Measurements from ENCODE around the gene XPNPEP1.

Gene XPNPEP1

DNA sequence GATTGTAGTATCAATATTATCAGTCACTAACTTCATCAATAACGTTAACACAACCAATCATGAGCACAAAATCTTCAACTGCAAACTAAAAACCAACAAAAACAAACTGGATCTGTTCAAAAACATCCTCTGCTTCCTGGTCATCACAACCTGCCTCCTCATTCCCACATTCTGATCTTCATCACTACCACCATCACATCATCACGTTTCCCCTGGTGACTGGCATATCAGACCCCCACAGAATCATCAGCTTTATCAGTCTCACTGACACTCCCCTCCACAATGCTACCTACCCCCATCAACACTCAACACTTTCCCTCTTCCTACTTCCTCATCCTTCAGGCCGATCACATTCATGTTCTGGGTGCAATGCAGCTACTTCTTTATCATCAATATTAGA, 11.4 kb downstream of the XPNPEP1 start:
- Histone ChIP-seq H3K9ac (ENCODE audit: low read length) (peak overlapping the region; percentile 50), H3K36me3 (ENCODE audit: insufficient read depth, low read length) (peaks cover 54% of the 10 kb centered on the region), H3K4me3 (ENCODE audit: low read depth, low read length, poor library complexity, severe bottlenecking) (peak overlapping the region; percentile 27), H2AFZ (ENCODE audit: low read length) (no peak overlapping the region), H3K9me3 (ENCODE audit: low read length) (no peaks in the 10 kb centered on the region), H3K4me1 (ENCODE audit: insufficient read depth, low read length, severe bottlenecking) (peaks cover 68% of the 10 kb centered on the region), H4K20me1 (ENCODE audit: insufficient read depth, low read length) (no peaks in the 10 kb centered on the region), H3K79me2 (ENCODE audit: insufficient read depth, low read length) (peaks cover 28% of the 10 kb centered on the region), H3F3A (ENCODE audit: insufficient read depth, low read length) (0 out of 2 replicates have a peak, but pooled peaks cover 7% of the 10 kb centered on the region), H3K9me2 (ENCODE audit: low read depth, low read length) (no peaks in the 10 kb centered on the region), H3K4me2 (ENCODE audit: low read length) (peak overlapping the region; percentile 57), H3K27me3 (ENCODE audit: insufficient read depth, low read length) (no peaks in the 10 kb centered on the region), H3K27ac (ENCODE audit: low read depth, low read length, poor library complexity, severe bottlenecking) (peak overlapping the region; percentile 94)
- TF ChIP-seq, protein P1, sequence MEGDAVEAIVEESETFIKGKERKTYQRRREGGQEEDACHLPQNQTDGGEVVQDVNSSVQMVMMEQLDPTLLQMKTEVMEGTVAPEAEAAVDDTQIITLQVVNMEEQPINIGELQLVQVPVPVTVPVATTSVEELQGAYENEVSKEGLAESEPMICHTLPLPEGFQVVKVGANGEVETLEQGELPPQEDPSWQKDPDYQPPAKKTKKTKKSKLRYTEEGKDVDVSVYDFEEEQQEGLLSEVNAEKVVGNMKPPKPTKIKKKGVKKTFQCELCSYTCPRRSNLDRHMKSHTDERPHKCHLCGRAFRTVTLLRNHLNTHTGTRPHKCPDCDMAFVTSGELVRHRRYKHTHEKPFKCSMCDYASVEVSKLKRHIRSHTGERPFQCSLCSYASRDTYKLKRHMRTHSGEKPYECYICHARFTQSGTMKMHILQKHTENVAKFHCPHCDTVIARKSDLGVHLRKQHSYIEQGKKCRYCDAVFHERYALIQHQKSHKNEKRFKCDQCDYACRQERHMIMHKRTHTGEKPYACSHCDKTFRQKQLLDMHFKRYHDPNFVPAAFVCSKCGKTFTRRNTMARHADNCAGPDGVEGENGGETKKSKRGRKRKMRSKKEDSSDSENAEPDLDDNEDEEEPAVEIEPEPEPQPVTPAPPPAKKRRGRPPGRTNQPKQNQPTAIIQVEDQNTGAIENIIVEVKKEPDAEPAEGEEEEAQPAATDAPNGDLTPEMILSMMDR (IDR thresholded peaks at IDR 0.05; ENCODE audit: low read length) = no peak
- no peak for TF ChIP-seq EZH2 (IDR thresholded peaks at IDR 0.05; ENCODE audit: borderline replicate concordance, low read length)

DNA sequence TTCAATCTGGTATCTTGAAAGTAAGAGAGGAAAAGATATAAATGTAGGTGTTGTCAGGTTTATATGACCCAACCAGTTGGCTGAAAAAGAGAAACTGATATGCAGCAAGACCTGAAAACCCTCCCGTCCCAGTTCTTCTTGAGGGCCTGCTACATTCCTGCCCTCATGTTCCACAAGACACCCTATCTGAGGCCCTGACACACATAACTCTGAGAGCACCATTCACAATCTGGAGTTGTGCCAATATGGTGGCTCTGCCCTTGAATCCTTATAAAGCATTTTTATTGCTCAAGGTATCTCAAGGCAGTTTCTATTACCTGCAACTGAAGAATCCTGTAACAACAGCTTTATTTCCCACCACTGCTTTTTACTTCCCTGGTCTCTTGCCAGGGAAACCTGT, 17.0 kb downstream of the XPNPEP1 start:
- peaks cover 11% of the 10 kb centered on the region; the same call in 1 of the 2 replicates for H3K79me2 ChIP-seq (ENCODE audit: insufficient read depth, low read length)
- peaks cover 66% of the 10 kb centered on the region for H3K36me3 ChIP-seq (ENCODE audit: insufficient read depth, low read length)

DNA sequence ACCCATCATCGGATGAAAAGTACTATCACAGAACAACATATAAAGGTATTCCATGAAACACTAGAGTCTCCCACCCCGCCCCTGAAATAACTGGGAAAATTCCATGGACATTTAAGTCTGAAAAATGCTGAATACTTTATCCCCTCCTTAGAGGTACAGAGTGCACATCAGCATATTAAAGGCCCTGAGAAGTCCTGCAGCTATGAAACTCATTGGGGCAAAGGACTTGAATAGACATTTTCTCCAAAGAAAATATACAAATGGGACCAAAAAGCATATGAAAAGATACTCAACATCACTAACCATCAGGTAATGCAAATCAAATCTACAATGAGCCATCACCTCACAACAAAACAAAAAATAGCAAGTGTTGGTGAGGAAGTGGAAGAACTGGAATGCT, 18.9 kb downstream of the XPNPEP1 start:
- no peaks in the 10 kb centered on the region for H3K27me3 ChIP-seq (ENCODE audit: insufficient read depth, low read length)
- peaks cover 7% of the 10 kb centered on the region for H3K4me1 ChIP-seq (ENCODE audit: insufficient read depth, low read length, severe bottlenecking)
- no peaks in the 10 kb centered on the region for H4K20me1 ChIP-seq (ENCODE audit: insufficient read depth, low read length)
- no peak overlapping the region for H2AFZ ChIP-seq (ENCODE audit: low read length)
- no peaks in the 10 kb centered on the region for H3K9me3 ChIP-seq (ENCODE audit: low read length)
- H3K36me3 ChIP-seq (ENCODE audit: insufficient read depth, low read length) = peaks cover 64% of the 10 kb centered on the region
- H3K4me2 ChIP-seq (ENCODE audit: low read length) = no peak overlapping the region
- no peaks in the 10 kb centered on the region for H3F3A ChIP-seq (ENCODE audit: insufficient read depth, low read length)
- H3K9me2 ChIP-seq (ENCODE audit: low read depth, low read length) = no peaks in the 10 kb centered on the region
- TF ChIP-seq EZH2 (IDR thresholded peaks at IDR 0.05; ENCODE audit: borderline replicate concordance, low read length) = no peak
- TF ChIP-seq, protein P1 (IDR thresholded peaks at IDR 0.05; ENCODE audit: low read length) = no peak
- H3K9ac ChIP-seq (ENCODE audit: low read length) = no peak overlapping the region
- no peak overlapping the region for H3K4me3 ChIP-seq (ENCODE audit: low read depth, low read length, poor library complexity, severe bottlenecking)
- H3K79me2 ChIP-seq (ENCODE audit: insufficient read depth, low read length) = peaks cover 6% of the 10 kb centered on the region; the same call in 1 of the 2 replicates
- no peak overlapping the region for H3K27ac ChIP-seq (ENCODE audit: low read depth, low read length, poor library complexity, severe bottlenecking)

More for the DNA sequence above, 17.0 kb downstream of the XPNPEP1 start:
- Histone ChIP-seq H3F3A (ENCODE audit: insufficient read depth, low read length) (no peaks in the 10 kb centered on the region), H3K9ac (ENCODE audit: low read length) (no peak overlapping the region), H3K4me3 (ENCODE audit: low read depth, low read length, poor library complexity, severe bottlenecking) (no peak overlapping the region), H3K27ac (ENCODE audit: low read depth, low read length, poor library complexity, severe bottlenecking) (no peak overlapping the region), H3K9me2 (ENCODE audit: low read depth, low read length) (no peaks in the 10 kb centered on the region), H3K27me3 (ENCODE audit: insufficient read depth, low read length) (no peaks in the 10 kb centered on the region), H4K20me1 (ENCODE audit: insufficient read depth, low read length) (no peaks in the 10 kb centered on the region), H3K4me1 (ENCODE audit: insufficient read depth, low read length, severe bottlenecking) (peaks cover 22% of the 10 kb centered on the region), H3K4me2 (ENCODE audit: low read length) (no peak overlapping the region), H2AFZ (ENCODE audit: low read length) (no peak overlapping the region), H3K9me3 (ENCODE audit: low read length) (no peaks in the 10 kb centered on the region)
- TF ChIP-seq EZH2 (IDR thresholded peaks at IDR 0.05; ENCODE audit: borderline replicate concordance, low read length) = no peak
- TF ChIP-seq, protein P1 (IDR thresholded peaks at IDR 0.05; ENCODE audit: low read length) = no peak

Measured in OCI-LY1 (cell line).